GM21717 (cell line): ENCODE data around the gene PTPRK.
"Not testable (repeated sequence)": the region's sequence is repeated elsewhere in the genome, so short reads cannot be mapped to it uniquely, and the experiment has no call there.

ENCODE experiments used
- ATAC-seq: cut with Tn5 transposase; IDR thresholded peaks from one replicate; pipeline ENCODE4 v1.9.1; 2021; ENCODE audit warnings: mild to moderate bottlenecking, moderate library complexity; ENCODE audit not compliant: unreplicated experiment

The PTPRK gene

GRCh38 chr6:127939442-127940066, 580.8 kb downstream of the PTPRK start:
- ATAC-seq: no peak

- no peak for ATAC-seq
Measured at GRCh38 chr6:127938701-127939100, 581.7 kb downstream of the PTPRK start.

GRCh38 chr6:127937747-127938146, 582.7 kb downstream of the PTPRK start:
- no peak for ATAC-seq

GRCh38 chr6:127937102-127937501, 583.3 kb downstream of the PTPRK start:
- no peak for ATAC-seq

GRCh38 chr6:127934956-127935355, 585.4 kb downstream of the PTPRK start:
- ATAC-seq: no peak

- no peak for ATAC-seq
Measured at GRCh38 chr6:127933852-127934840, 586.3 kb downstream of the PTPRK start.

GRCh38 chr6:127933137-127933536, 587.3 kb downstream of the PTPRK start:
- ATAC-seq: no peak

GRCh38 chr6:127932708-127933107, 587.7 kb downstream of the PTPRK start:
- ATAC-seq: no peak

GRCh38 chr6:127926441-127926840, 594.0 kb downstream of the PTPRK start:
- not testable (repeated sequence) for ATAC-seq

- no peak for ATAC-seq
Measured at GRCh38 chr6:127924440-127924839, 596.0 kb downstream of the PTPRK start.

GRCh38 chr6:127924031-127924430, 596.4 kb downstream of the PTPRK start:
- ATAC-seq: no peak

- no peak for ATAC-seq
Measured at GRCh38 chr6:127923135-127923534, 597.3 kb downstream of the PTPRK start.

GRCh38 chr6:127921982-127922381, 598.4 kb downstream of the PTPRK start:
- ATAC-seq: no peak

GRCh38 chr6:127920804-127921203, 599.6 kb downstream of the PTPRK start:
- no peak for ATAC-seq
